HTR-8/SVneo (cell line): Measurements from ENCODE around the gene FAM186B.
"Not testable (repeated sequence)": the region's sequence is repeated elsewhere in the genome, so short reads cannot be mapped to it uniquely, and the experiment has no call there.

Source experiments
- DNase-seq: peaks from one replicate; pipeline ENCODE4 v3.0.0; 2011; ENCODE audit warnings: low spot score, mixed read lengths; ENCODE audit not compliant: insufficient read length
- FAIRE-seq: peaks from 2 replicates; lab custom pipeline; 2011; peaks lifted over from hg19 to GRCh38; lab: Jason Lieb, UNC

Gene FAM186B, protein sequence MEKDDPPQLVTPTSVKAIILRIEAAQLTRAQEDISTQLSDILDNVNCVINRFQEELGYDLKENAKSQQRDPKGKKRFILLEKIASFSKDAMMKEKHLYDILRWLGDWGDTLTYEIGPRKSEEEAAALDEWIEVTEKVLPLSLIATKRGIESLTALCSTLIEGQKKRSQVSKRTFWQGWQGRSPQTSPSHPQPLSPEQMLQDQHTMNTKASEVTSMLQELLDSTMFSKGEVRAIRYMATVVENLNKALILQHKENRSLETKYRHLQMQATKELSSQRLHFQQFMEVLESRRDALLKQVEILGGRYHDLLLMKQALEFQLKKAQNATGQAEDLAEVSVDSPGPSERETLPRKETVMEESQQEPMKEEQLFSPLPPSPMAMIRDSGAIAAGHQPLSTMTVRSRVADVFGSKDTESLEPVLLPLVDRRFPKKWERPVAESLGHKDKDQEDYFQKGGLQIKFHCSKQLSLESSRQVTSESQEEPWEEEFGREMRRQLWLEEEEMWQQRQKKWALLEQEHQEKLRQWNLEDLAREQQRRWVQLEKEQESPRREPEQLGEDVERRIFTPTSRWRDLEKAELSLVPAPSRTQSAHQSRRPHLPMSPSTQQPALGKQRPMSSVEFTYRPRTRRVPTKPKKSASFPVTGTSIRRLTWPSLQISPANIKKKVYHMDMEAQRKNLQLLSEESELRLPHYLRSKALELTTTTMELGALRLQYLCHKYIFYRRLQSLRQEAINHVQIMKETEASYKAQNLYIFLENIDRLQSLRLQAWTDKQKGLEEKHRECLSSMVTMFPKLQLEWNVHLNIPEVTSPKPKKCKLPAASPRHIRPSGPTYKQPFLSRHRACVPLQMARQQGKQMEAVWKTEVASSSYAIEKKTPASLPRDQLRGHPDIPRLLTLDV

DNA sequence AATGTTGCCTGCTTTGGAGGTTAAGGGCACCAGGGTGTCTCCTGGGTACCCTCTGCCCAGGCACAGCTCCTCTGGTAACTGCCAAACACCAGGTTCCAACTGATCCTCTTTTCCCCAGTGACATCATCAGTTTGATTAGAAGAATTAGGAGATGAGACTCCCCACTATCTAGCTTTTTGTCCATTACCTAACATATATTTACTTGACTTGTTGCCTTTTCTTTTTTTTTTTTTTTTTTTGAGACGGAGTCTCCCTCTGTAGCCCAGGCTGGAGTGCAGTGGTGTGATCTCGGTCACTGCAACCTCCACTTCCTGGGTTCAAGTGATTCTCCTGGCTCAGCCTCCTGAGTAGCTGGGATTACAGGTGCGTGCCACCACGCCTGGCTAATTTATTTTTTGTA lies at the start of gene FAM186B:
Gene FAM186B (minus strand): TSS at position 101 of the 400 bp plus-strand sequence. CDS start 162 bp downstream, outside the sequence.
- not testable (repeated sequence) for DNase-seq, FAIRE-seq

DNA sequence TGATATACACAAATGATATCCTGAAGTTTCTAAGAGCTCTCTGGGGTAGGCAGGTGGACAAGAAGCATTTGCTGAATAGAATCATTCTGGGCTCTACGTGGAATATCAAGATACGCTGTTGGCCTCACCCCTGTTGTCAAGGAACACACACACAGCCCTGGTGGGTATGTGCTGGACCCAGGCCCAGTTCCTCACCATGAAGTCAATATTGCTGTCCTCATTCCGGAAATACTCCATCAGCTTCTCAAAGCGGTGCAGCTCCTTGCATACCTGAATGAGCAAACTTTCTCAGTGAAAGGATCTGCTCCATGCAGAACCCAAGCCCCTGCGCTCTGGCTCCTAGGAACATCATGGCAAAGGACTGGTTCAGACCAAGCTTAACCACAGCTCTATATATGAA lies 49.3 kb upstream of the FAM186B start:
- DNase-seq (no peak), FAIRE-seq (no peak)

DNA sequence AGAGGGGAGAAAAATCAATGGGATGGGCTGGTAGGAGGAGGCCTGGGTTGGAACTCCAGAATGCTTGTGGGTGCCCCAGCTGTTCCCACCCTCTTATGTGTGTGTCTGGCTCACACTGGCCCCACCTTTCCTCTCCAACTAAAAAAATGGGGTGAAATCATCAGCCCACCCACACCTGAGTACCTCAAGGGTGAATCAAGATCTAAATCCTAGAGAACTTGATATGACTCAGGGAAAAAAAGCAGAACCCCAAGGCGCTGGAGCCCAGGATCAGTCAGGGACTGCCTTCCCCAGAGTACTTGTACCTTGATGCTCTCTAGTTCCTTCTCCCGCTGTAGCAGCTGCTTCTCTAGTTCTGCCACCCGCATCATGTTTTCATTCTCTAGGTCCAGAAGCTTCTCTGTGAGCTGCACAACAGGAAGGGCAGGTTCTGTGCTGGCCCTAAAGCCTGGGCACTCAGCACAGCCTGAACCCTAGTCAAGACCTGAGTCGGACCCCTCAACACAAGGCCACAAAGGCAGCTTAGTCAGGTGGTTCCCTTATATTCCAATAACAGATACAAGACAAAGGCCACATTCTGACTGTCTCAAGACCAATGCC lies 47.6 kb upstream of the FAM186B start:
- no peak for DNase-seq

DNA sequence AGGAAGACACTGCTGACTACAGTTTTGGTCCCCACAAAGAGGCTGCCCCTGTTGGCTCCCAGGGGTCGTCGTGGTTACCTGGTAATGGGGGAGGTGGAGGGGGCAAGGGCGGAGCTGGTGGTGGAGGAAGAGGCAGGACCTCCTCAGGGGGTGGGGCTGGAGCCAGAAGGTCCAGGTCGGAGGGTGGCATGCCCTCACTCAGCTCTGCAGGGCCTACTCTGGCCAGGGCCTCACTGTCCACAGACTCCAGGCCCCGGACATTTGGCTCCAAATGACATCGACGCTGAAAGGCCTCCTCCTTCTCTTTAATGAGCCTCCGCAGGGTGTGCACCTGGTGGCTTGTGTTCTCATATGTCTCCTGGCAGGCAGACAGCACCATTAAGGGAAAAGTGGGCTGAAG lies 46.4 kb upstream of the FAM186B start:
- no peak for FAIRE-seq
- no peak for DNase-seq

More for the DNA sequence above, 47.6 kb upstream of the FAM186B start:
- no peak for FAIRE-seq

DNA sequence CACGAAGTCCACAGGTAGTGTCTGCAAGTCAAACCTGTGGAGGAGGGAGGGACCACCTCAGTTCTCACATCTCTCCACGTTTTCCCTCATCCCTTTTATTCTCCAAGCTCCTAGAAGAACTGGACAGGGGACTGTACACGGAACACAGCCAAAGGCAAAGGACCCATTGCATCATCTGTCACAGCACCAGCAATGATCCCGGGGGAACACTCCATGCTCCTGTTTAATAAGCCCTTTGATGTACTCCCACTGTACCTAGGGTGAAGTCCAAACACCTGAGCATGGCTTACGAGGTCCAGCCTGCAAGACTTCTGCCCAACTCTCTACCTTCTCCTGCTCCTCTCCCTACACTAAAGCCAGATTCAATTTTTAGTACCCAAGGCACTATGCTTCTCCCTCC lies 44.5 kb upstream of the FAM186B start:
- FAIRE-seq (no peak), DNase-seq (no peak)

DNA sequence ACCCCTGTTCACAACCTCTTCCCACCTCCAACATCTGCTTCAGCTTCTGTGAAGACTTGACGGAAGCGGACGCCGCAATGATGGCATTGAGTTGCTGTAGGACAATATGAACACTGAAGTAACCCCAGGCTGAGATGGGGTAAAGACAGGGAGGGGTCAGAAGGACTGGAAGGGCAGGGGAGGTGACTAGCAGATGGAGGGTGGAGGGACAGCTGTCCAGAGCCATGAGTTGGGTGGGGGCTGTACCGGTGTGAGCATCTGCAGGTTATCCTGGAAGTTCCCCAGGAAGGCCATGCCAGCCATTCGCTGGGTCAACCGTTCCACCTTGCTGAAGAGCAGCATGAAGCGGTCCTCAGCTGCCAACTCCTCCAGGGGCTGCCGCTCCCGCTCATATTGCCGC lies 44.0 kb upstream of the FAM186B start:
- DNase-seq, result no peak
- FAIRE-seq, result no peak

DNA sequence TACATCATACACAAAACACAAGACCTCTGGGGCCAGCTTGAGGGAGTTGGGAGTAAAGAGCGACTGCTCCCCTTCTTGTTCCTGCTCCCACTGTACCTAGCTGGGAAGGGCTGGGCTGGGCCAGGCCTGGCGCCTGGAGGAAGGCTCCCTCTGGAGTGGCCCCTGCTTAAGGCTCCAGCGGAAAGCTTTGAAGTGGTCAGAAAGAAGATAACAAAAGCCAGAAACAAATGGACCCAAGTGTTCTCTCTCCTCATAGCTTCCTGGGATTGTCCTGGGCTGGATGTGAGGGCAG lies 43.2 kb upstream of the FAM186B start:
- DNase-seq, result no peak
- no peak for FAIRE-seq

DNA sequence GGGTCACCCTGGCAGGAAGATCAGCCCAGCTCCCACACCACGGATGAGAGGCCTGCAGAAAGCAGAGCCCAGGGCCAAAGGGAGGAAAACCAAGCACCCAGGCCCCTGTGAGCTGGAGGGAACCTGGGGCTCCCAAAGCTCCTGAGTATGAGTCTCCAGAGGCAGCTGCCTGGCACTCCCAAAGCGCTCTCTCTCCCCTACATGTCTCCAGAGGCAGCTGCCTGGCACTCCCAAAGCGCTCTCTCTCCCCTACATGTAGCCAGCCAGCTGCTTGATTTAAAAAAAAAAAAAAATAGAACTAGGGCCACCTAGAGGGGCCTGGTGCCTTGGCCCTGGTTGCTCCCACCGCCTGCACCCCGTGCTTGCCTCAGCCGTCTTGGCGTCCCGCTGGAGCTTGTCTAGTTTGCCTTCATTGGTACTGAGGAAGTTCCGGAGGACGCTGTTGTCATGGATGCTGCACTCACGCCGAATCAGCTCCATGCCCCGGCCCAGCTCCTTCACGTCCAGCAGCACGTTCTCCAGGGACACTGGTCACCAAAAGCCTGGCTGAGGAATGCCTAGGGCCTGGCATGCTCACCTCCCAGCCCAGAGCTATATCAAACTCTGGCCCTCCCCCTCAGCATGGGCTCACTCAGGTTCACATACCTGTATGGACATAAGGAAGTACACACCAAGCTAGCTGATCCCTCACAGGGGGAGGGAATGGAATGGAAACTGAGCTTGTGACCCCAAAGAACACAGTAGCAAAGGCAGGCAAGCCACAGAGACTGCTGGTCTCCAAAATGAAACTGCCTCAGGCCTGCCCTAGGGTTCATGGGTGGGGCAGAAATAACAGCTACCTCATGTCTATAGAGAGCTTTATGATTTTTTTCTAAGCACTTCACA lies 42.6 kb upstream of the FAM186B start:
- no peak for FAIRE-seq
- no peak for DNase-seq

DNA sequence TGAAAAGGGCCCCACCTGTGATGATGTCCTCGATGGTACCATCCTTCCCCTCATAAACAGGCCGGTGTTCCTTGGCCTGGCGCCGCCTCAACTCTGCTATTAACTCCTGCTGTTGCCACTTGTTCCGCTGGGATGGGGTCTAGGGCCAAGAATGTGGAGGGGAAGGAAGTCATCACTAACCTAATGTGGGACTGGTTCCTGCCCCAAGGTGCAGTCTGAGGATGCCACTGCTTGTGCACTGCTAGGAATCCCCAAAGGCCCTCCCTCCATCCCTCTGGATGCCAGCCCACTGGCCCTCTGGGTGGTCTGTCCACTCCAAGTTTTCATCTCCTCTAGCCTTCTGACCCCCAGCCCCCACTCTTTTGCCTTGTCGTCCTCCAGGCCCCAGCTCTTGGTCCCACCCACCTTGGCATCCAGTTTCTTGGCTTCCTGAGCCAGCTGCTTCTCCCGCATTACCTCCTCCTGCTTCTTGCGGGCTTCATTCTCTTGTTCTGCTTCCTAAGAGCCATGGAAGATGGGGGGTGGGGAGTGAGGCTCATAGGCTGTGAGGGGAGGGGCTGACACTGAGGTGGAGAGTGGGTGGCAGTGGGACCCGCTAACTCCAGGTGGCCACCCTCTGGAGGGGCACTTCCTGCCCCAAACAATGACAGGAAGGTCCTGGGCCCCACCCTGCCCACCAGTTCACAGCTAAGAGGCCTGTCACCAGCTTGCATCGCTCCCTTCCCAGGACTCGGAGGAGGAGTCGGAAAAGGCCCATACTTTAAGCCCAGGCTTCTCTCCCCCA lies 41.6 kb upstream of the FAM186B start:
- no peak for DNase-seq
- no peak for FAIRE-seq

DNA sequence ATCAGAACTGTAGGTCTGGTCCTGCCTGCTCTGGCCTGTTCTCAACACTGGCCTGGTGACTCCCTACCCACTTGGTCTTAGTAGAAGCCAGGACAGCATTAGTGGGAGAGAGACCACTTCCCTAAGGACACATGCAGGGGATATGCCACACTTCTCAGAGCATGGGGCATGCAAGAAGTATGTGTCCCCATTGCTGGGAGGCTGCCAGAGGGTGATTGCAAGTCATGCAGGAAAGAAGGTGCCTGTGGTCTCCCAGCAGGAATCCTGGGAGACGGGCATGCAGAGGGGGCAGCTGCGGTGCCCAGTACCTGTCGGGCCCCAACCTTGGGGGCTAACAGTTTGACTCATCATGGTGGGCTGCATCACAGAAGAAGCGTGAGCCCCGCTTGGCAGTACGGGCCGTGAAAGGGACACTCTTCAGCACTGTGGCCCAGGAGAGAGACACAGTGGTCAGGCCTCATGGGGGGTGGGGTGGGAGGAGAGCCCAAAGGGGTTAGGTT lies 40.9 kb upstream of the FAM186B start:
- no peak for DNase-seq
- FAIRE-seq, result no peak

DNA sequence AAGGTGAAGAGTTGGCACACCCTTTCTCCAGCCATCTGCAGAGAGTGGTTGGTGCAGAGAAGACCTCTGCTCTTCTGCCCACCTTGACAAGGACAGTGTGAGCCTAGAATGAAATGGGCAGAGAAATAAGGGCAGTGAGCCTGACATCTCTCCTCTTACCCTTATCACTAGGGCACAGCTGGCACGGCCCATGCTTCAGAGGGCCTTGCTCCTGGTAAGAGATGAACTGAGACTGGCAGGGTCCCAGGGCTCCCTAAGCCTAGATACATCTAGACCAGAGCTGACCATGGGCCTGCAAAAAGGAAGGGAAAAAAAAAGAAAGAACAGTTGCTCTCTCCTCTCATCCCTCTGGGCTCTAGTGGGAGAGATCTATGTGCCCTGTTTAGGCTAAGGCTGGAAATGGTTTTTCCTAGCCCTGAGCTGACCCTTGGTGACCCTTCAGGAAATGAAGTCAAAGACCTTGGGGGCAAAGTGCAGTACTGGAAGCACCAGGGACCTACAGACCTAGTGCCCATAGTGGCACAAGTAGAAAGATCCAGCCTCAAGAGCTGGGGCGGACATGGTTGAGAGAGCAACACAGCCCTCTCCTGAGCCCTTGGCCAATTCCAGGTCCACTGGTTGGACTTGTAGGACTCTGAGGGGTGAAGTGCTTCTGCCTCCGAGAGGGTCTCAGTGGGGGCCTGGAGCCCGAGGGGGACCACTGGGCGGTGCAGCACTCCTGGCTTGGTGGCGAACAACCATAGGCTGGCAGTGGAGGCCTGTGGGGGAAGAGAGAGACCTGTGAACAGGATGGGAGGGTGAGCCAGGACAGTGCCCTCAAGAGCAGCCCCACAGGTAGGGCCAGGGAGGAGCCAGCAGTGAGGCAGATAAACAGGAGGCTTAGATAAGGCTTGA lies 40.0 kb upstream of the FAM186B start:
- DNase-seq, result no peak
- FAIRE-seq, result no peak

DNA sequence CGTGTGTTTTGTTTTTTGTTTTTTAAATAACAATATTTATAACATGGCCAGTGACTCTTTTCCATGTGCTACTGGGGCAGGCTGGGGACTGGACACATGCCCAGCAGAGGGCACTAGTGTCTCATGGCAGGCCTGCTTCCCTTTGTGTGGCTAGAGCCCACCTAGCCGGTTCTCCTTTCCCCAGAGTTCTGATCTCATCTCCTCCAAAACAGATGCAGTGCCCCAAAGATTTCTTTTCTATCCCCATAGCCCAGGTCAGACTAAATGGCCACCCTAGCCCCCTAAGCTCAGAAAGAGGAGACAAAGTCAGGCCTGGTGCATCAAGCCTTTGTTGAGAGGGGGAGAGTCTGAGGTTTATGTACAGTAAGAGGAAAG lies 39.2 kb upstream of the FAM186B start:
- FAIRE-seq (peak; percentile 20), DNase-seq (peak; percentile 86)

DNA sequence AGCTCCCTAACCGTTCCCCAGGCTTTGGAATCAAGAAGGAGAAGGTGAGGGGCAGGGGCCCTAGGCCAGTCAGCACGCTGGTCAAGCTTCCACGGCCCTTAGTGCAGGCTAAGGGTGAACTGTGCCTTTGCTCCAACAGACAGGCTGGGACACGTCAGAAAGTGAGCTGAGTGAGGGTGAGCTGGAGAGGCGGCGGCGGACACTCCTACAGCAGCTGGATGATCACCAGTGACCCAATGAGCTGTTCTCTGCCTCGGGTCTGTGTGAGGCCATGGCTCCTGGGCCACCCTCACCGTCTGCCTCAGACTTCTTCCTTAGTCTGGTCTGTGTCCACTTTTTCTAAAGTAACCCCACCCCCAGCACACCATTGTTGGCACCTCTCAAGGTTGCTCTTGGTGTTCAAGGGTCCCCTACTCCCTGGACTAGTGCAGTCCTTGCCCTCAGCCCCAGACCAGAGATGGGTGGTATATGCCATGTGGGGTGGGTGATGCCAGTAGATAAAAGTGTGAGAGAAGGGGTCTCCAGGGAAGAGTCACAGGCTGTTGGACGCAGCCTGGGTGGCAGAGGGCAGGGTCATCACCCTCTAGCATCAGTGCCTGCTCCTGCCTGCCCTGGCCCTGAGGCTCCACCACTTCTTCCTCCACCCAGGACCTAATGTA lies 38.7 kb upstream of the FAM186B start:
- DNase-seq (no peak), FAIRE-seq (peak; percentile 28)

DNA sequence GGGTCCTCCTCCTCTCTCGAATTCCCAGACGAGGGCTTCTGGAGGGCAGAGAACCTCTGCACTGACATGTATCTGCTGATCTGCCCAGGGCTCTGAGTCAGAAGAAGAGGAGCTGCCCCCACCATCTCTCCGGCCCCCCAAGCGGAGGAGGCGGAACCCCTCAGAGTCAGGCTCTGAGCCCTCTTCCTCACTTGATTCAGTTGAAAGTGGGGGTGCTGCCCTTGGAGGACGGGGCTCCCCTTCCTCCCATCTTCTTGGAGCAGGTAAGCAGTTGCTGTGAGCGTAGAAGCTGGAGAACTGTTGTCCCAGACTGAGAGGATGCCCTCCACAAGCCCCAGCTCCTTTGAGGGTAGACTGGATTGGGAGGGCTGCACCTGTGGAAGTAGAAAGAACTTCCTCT lies 37.7 kb upstream of the FAM186B start:
- no peak for FAIRE-seq
- no peak for DNase-seq

DNA sequence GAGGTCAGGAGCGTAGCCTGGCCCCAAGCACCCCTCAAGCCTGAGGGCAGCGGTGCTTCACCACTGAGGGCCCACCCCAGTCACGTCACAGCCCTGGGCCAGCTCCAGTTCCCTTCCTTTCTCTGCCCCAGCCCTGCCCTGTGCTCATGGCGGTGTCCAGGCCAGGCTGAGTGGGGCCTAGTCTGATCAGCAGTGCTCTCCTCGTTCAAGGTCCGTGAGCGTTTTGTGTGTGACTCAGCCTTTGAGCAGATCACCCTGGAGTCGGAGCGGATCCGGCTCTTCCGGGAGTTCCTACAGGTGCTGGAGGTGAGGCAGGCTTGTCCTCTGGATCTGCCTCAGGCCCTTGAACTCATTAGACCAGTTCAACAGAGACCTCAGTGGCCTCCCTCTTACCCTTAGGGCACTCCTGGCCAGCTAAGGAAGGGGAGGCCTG lies 36.9 kb upstream of the FAM186B start:
- no peak for DNase-seq
- no peak for FAIRE-seq

DNA sequence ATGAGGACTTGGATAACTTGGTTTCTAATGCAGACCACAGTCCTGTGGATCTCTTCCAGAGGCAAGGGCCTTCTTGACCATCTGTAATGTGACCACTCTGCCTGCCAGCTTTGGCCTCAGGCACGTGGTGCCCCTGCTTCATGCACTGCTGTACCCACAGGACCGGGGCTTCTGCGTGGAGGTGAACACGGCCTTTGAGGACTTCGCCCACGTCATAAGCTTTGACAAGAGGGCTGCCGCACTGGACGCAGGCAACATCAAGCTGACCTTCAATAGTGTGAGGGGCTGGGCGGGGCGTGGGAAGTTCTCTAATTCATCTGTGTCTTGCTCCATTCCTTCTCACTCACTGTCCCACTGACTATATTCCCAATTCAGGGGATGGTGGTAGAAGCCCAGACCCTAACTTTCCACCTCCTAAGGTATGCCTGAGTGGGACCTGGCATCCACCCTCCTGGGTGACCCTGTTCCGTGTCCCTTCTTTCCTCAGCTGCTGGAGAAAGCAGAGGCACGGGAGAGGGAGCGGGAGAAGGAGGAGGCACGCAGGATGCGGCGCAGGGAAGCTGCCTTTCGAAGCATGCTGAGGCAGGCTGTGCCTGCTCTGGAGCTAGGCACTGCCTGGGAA lies 36.4 kb upstream of the FAM186B start:
- DNase-seq (no peak), FAIRE-seq (no peak)
